ENCODE measurements around the gene C1orf87. TPM values are rescaled to one million over a fixed set of nuclear protein-coding genes. Genes with fewer than 3 reads are reported as not detected.

C1orf87 gene
- total RNA-seq, 2 donors from 2014 or later: not detected

- H3K4me3 ChIP-seq (ENCODE audit: low read length): no peak overlapping the region
- Mint-ChIP-seq H3K4me1 (peaks cover 7% of the 10 kb centered on the region), H3K36me3 (ENCODE audit: low read depth) (no peaks in the 10 kb centered on the region), H3K27ac (no peak overlapping the region), H3K9me3 (no peaks in the 10 kb centered on the region), H3K4me3 (no peak overlapping the region), H3K27me3 (ENCODE audit: insufficient read depth) (no peaks in the 10 kb centered on the region)
- H3K27ac ChIP-seq (ENCODE audit: low read depth, low read length): no peak overlapping the region
- no peaks in the 10 kb centered on the region for H3K4me1 ChIP-seq (ENCODE audit: control insufficient read depth, insufficient read depth, low read length)
- WGBS, 2 experiments (ENCODE audit: insufficient coverage in 1 of 2, insufficient read length in 1 of 2): 87% methylated on average over 2 of the region's 2 CpGs; no CpG with 5 or more reads in 1 of the 2 experiments
- TF ChIP-seq, protein P1, sequence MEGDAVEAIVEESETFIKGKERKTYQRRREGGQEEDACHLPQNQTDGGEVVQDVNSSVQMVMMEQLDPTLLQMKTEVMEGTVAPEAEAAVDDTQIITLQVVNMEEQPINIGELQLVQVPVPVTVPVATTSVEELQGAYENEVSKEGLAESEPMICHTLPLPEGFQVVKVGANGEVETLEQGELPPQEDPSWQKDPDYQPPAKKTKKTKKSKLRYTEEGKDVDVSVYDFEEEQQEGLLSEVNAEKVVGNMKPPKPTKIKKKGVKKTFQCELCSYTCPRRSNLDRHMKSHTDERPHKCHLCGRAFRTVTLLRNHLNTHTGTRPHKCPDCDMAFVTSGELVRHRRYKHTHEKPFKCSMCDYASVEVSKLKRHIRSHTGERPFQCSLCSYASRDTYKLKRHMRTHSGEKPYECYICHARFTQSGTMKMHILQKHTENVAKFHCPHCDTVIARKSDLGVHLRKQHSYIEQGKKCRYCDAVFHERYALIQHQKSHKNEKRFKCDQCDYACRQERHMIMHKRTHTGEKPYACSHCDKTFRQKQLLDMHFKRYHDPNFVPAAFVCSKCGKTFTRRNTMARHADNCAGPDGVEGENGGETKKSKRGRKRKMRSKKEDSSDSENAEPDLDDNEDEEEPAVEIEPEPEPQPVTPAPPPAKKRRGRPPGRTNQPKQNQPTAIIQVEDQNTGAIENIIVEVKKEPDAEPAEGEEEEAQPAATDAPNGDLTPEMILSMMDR (conservative IDR thresholded peaks at IDR 0.05): no peak
- no peaks in the 10 kb centered on the region for H3K27me3 ChIP-seq (ENCODE audit: control insufficient read depth, insufficient read depth, low read length, poor library complexity, severe bottlenecking)
- no peaks in the 10 kb centered on the region for H3K36me3 ChIP-seq (ENCODE audit: control insufficient read depth, insufficient read depth, low read length)
- DNase-seq: no peak
- no peak overlapping the region for H3K9ac ChIP-seq (ENCODE audit: extremely low read depth, low read length, poor library complexity, severe bottlenecking)
- no peaks in the 10 kb centered on the region for H3K9me3 ChIP-seq (ENCODE audit: control insufficient read depth, low read length)
Observed at GRCh38 chr1:60111118-60111517, 37.5 kb upstream of the C1orf87 start.

- no peaks in the 10 kb centered on the region for H3K9me3 Mint-ChIP-seq
- H3K9ac ChIP-seq (ENCODE audit: extremely low read depth, low read length, poor library complexity, severe bottlenecking): no peak overlapping the region
- no peak overlapping the region for H3K27ac Mint-ChIP-seq
- 86 to 92% methylated on average over 1 to 3 of the region's 3 CpGs for WGBS, 2 experiments (ENCODE audit: insufficient coverage in 1 of 2, insufficient read length in 1 of 2)
- TF ChIP-seq, protein P1 (conservative IDR thresholded peaks at IDR 0.05): no peak
- H3K4me1 ChIP-seq (ENCODE audit: control insufficient read depth, insufficient read depth, low read length): no peaks in the 10 kb centered on the region
- no peaks in the 10 kb centered on the region for H3K27me3 Mint-ChIP-seq (ENCODE audit: insufficient read depth)
- H3K4me1 Mint-ChIP-seq: peaks cover 4% of the 10 kb centered on the region
- H3K4me3 Mint-ChIP-seq: no peak overlapping the region
- H3K27me3 ChIP-seq (ENCODE audit: control insufficient read depth, insufficient read depth, low read length, poor library complexity, severe bottlenecking): no peaks in the 10 kb centered on the region
- no peaks in the 10 kb centered on the region for H3K9me3 ChIP-seq (ENCODE audit: control insufficient read depth, low read length)
- no peak overlapping the region for H3K27ac ChIP-seq (ENCODE audit: low read depth, low read length)
- H3K4me3 ChIP-seq (ENCODE audit: low read length): no peak overlapping the region
- no peaks in the 10 kb centered on the region for H3K36me3 Mint-ChIP-seq (ENCODE audit: low read depth)
- H3K36me3 ChIP-seq (ENCODE audit: control insufficient read depth, insufficient read depth, low read length): no peaks in the 10 kb centered on the region
- DNase-seq: no peak
Observed at GRCh38 chr1:60108196-60108595, 34.6 kb upstream of the C1orf87 start.

GRCh38 chr1:60103186-60103585 is 29.6 kb upstream of the C1orf87 start:
- DNase-seq: no peak
- Histone ChIP-seq H3K27ac (ENCODE audit: low read depth, low read length) (no peak overlapping the region), H3K4me1 (ENCODE audit: control insufficient read depth, insufficient read depth, low read length) (no peaks in the 10 kb centered on the region), H3K27me3 (ENCODE audit: control insufficient read depth, insufficient read depth, low read length, poor library complexity, severe bottlenecking) (no peaks in the 10 kb centered on the region), H3K36me3 (ENCODE audit: control insufficient read depth, insufficient read depth, low read length) (no peaks in the 10 kb centered on the region), H3K4me3 (ENCODE audit: low read length) (no peak overlapping the region), H3K9me3 (ENCODE audit: control insufficient read depth, low read length) (no peaks in the 10 kb centered on the region), H3K9ac (ENCODE audit: extremely low read depth, low read length, poor library complexity, severe bottlenecking) (no peak overlapping the region)
- Mint-ChIP-seq H3K27ac (no peak overlapping the region), H3K9me3 (no peaks in the 10 kb centered on the region), H3K36me3 (ENCODE audit: low read depth) (no peaks in the 10 kb centered on the region), H3K27me3 (ENCODE audit: insufficient read depth) (no peaks in the 10 kb centered on the region), H3K4me1 (no peaks in the 10 kb centered on the region), H3K4me3 (no peak overlapping the region)
- 80 to 85% methylated on average over 1 to 2 of the region's 2 CpGs for WGBS, 2 experiments (ENCODE audit: insufficient coverage in 1 of 2, insufficient read length in 1 of 2)
- TF ChIP-seq, protein P1 (conservative IDR thresholded peaks at IDR 0.05): no peak

All from endodermal cell (in vitro differentiated cells).